Endodermal cell (in vitro differentiated cells): ENCODE results near the gene BEND7. TPM values are rescaled to one million over a fixed set of nuclear protein-coding genes. Genes with fewer than 3 reads are reported as not detected.

Experiments used
- DNase-seq: peaks from one replicate; pipeline ENCODE4 v3.0.0-alpha.2; 2017
- H3K27ac ChIP-seq: 2 replicates; pipeline ENCODE4 v1.5.1; 2013; ENCODE audit warnings: mild to moderate bottlenecking, low read depth, low read length, moderate library complexity
- H3K27me3 ChIP-seq: 2 replicates; pipeline ENCODE4 v1.6.1; 2013; ENCODE audit warnings: mild to moderate bottlenecking, low read length, moderate library complexity; ENCODE audit not compliant: insufficient read depth, control insufficient read depth, poor library complexity, severe bottlenecking
- H3K36me3 ChIP-seq: 2 replicates; pipeline ENCODE4 v1.7.0; 2013; ENCODE audit warnings: mild to moderate bottlenecking, low read length, moderate library complexity; ENCODE audit not compliant: control insufficient read depth, insufficient read depth
- H3K4me1 ChIP-seq: one replicate; pipeline ENCODE4 v1.7.0; 2013; ENCODE audit warnings: low read length; ENCODE audit not compliant: control insufficient read depth, insufficient read depth
- H3K4me3 ChIP-seq: 2 replicates; pipeline ENCODE4 v1.5.1; 2013; ENCODE audit warnings: mild to moderate bottlenecking, low read length, moderate library complexity
- H3K9ac ChIP-seq: 2 replicates; pipeline ENCODE4 v1.6.1; 2013; ENCODE audit warnings: mild to moderate bottlenecking, low read length, moderate library complexity; ENCODE audit not compliant: poor library complexity, severe bottlenecking; ENCODE audit errors: extremely low read depth
- H3K9me3 ChIP-seq: 2 replicates; pipeline ENCODE4 v1.6.1; 2013; ENCODE audit warnings: mild to moderate bottlenecking, low read length, moderate library complexity; ENCODE audit not compliant: control insufficient read depth
- H3K27ac Mint-ChIP-seq: 2 replicates; pipeline ENCODE4 v1.8.0; 2020; ENCODE audit warnings: mixed read lengths
- H3K27me3 Mint-ChIP-seq: 2 replicates; pipeline ENCODE4 v1.8.0; 2021; ENCODE audit warnings: mild to moderate bottlenecking, mixed read lengths; ENCODE audit not compliant: insufficient read depth
- H3K36me3 Mint-ChIP-seq: 2 replicates; pipeline ENCODE4 v1.8.0; 2020; ENCODE audit warnings: low read depth, mixed read lengths
- H3K4me1 Mint-ChIP-seq: 2 replicates; pipeline ENCODE4 v1.8.0; 2020; ENCODE audit warnings: mixed read lengths
- H3K4me3 Mint-ChIP-seq: 2 replicates; pipeline ENCODE4 v1.8.0; 2020; ENCODE audit warnings: mild to moderate bottlenecking, moderate library complexity, mixed read lengths
- H3K9me3 Mint-ChIP-seq: 2 replicates; pipeline ENCODE4 v1.8.0; 2020; ENCODE audit warnings: mild to moderate bottlenecking, mixed read lengths
- CTCF ChIP-seq: fragments of 200-600 bp; sonication (generic); conservative IDR thresholded peaks from 2 replicates; pipeline ENCODE4 v1.5.0; 2021; ENCODE audit warnings: antibody characterized with exemption, mild to moderate bottlenecking
- WGBS, 2 experiments: methylation state at CpG; one replicate each; pipeline versions ENCODE4 v1.1.5 to v1.1.7; 2013; ENCODE audit warnings: missing lambda C conversion rate in 2 of 2, mixed read lengths in 1 of 2; ENCODE audit not compliant: insufficient coverage in 1 of 2, insufficient read length in 1 of 2; 5-methylcytosine and 5-hydroxymethylcytosine counted together
- total RNA-seq, 2 donors: library from RNA; stranded (reverse); fragmentation: NEBNext Ultra II Directional in 1 of 2; extraction: Animal tissue kit (Norgen Biotek cat#: 25700) in 1 of 2; gene quantifications; 2 replicates in 1 of 2; 3 replicates in 1 of 2; pipeline ENCODE4 v1.2.1, GENCODE V29; 2021

BEND7 gene
- total RNA-seq, 2 donors from 2014 or later = 5.3 to 5.7 TPM

DNA sequence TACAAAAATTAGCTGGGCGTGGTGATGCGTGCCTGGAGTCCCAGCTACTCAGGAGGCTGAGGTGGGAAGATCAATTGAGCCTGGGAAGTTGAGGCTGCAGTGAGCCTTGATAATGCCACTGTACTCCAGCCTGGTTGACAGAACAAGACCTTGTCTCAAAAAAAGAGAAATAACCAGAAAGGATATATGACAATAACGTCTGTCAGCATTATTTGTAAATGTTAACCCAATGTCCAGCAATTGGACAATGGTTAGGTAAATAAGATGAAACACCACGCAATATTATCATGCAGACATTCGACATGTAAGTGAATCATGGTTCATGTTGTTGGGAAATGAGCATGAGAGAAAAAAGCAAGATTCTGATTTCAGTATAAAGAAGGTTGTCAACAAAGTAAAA is 136.1 kb downstream of the BEND7 start:
- TF ChIP-seq CTCF = no peak
- no peaks in the 10 kb centered on the region for H3K9me3 ChIP-seq
- no peak for DNase-seq
- no peaks in the 10 kb centered on the region for H3K4me1 ChIP-seq
- Mint-ChIP-seq H3K27me3 (peaks cover 9% of the 10 kb centered on the region), H3K9me3 (no peaks in the 10 kb centered on the region), H3K4me1 (peaks cover 7% of the 10 kb centered on the region), H3K36me3 (no peaks in the 10 kb centered on the region), H3K4me3 (no peak overlapping the region), H3K27ac (no peak overlapping the region)
- WGBS, 2 experiments = 93% methylated on average over 5 of the region's 5 CpGs
- no peaks in the 10 kb centered on the region for H3K27me3 ChIP-seq
- no peak overlapping the region for H3K4me3 ChIP-seq
- no peaks in the 10 kb centered on the region for H3K36me3 ChIP-seq
- H3K9ac ChIP-seq = no peak overlapping the region
- H3K27ac ChIP-seq = no peak overlapping the region

Other genes starting within 250 kb of the BEND7 start
- gene PHYH, start 228.9 kb downstream of the BEND7 start, total RNA-seq = 10 to 100 TPM; 17.2 to 37.9 TPM
- gene SEPHS1, start 180.7 kb downstream of the BEND7 start, total RNA-seq = 100 to 1,000 TPM; 127 to 268 TPM
- 10 to 100 TPM; 19.1 to 20.4 TPM for gene PRPF18, start 58.0 kb upstream of the BEND7 start, total RNA-seq